Cardiac muscle cell (in vitro differentiated cells and primary cell): ENCODE results near the gene LIMCH1. TPM values are rescaled to one million over a fixed set of nuclear protein-coding genes. Genes with fewer than 3 reads are reported as not detected.
"Not testable (repeated sequence)": the region's sequence is repeated elsewhere in the genome, so short reads cannot be mapped to it uniquely, and the experiment has no call there.

Source experiments
- DNase-seq, 2 donors: peaks; one replicate each; pipeline versions ENCODE4 v3.0.0 to v3.0.0-alpha.2; 2010 to 2017; ENCODE audit warnings: low read depth in 1 of 2, low spot score in 1 of 2
- H3K27ac ChIP-seq: fragments of 200-600 bp; sonication (generic); 2 replicates; pipeline ENCODE4 v1.5.1; 2016
- H3K27me3 ChIP-seq: fragments of 200-600 bp; sonication (generic); 2 replicates; pipeline ENCODE4 v1.6.0; 2016; ENCODE audit warnings: control low read depth
- H3K36me3 ChIP-seq: fragments of 200-600 bp; sonication (generic); 2 replicates; pipeline ENCODE4 v1.5.1; 2016; ENCODE audit warnings: control low read depth
- H3K4me1 ChIP-seq: fragments of 200-600 bp; sonication (generic); 2 replicates; pipeline ENCODE4 v1.8.1; 2017; ENCODE audit warnings: low read depth, mild to moderate bottlenecking, mixed run types
- H3K4me3 ChIP-seq: fragments of 200-600 bp; sonication (generic); 2 replicates; pipeline ENCODE4 v1.5.1; 2016; ENCODE audit warnings: mild to moderate bottlenecking
- H3K9me3 ChIP-seq: fragments of 200-600 bp; sonication (generic); 2 replicates; pipeline ENCODE4 v1.5.1; 2017; ENCODE audit warnings: low read depth, mild to moderate bottlenecking, control low read depth
- polyA plus RNA-seq: library from polyadenylated mRNA; unstranded; fragments of >200 nt; fragmentation: Nextera tagmentation; extraction: Ambion mirVana; gene quantifications from 2 replicates; pipeline ENCODE4 v1.2.1, GENCODE V29; 2016
- total RNA-seq: library from RNA; depleted of rRNA; stranded (reverse); fragments of >200 nt; gene quantifications from 2 replicates; pipeline ENCODE4 v1.2.3, GENCODE V29; 2016
- TF ChIP-seq, protein P1 (sequence below): IDR thresholded peaks from 2 replicates; pipeline ENCODE4 v1.5.1; 2012; ENCODE audit warnings: low read depth, mild to moderate bottlenecking, low read length

The LIMCH1 gene
- total and polyA plus RNA-seq, 2 experiments from 2014 or later: 2.8 to 4.5 TPM

GRCh38 chr4:41709844-41710481, 172.0 kb downstream of the LIMCH1 start:
- no peaks in the 10 kb centered on the region for H3K9me3 ChIP-seq
- TF ChIP-seq, protein P1, sequence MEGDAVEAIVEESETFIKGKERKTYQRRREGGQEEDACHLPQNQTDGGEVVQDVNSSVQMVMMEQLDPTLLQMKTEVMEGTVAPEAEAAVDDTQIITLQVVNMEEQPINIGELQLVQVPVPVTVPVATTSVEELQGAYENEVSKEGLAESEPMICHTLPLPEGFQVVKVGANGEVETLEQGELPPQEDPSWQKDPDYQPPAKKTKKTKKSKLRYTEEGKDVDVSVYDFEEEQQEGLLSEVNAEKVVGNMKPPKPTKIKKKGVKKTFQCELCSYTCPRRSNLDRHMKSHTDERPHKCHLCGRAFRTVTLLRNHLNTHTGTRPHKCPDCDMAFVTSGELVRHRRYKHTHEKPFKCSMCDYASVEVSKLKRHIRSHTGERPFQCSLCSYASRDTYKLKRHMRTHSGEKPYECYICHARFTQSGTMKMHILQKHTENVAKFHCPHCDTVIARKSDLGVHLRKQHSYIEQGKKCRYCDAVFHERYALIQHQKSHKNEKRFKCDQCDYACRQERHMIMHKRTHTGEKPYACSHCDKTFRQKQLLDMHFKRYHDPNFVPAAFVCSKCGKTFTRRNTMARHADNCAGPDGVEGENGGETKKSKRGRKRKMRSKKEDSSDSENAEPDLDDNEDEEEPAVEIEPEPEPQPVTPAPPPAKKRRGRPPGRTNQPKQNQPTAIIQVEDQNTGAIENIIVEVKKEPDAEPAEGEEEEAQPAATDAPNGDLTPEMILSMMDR: no peak
- no peak overlapping the region for H3K4me3 ChIP-seq
- peak in 1 of 2 donors; percentile 9 for DNase-seq
- no peak overlapping the region for H3K27ac ChIP-seq
- H3K4me1 ChIP-seq: no peaks in the 10 kb centered on the region
- peaks cover 51% of the 10 kb centered on the region for H3K27me3 ChIP-seq
- no peaks in the 10 kb centered on the region for H3K36me3 ChIP-seq

DNA sequence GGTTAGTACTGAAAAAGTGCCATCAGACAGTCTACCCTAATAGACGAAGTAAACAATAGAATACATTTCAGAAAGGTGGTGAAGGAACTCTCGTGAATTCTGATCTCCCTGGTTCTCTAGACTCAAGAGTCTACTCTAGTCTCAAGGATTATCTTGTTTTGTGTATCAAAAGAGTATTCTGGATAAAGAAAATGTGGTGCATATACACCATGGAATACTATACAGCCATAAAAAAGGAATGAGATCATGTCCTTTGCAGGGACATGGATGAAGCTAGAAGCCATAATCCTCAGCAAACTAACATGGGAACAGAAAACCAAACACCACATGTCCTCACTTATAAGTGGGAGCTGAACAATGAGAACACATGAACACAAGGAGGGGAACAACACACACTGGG, 173.7 kb downstream of the LIMCH1 start:
- H3K4me3 ChIP-seq, H3K36me3 ChIP-seq, H3K9me3 ChIP-seq, H3K27ac ChIP-seq, H3K4me1 ChIP-seq, DNase-seq: not testable (repeated sequence)
- peaks cover 51% of the 10 kb centered on the region for H3K27me3 ChIP-seq

- H3K9me3 ChIP-seq: no peaks in the 10 kb centered on the region
- no peak overlapping the region for H3K4me3 ChIP-seq
- peaks cover 51% of the 10 kb centered on the region for H3K27me3 ChIP-seq
- no peak overlapping the region for H3K27ac ChIP-seq
- TF ChIP-seq, protein P1: no peak
- no peaks in the 10 kb centered on the region for H3K36me3 ChIP-seq
- no peaks in the 10 kb centered on the region for H3K4me1 ChIP-seq
- no peak for DNase-seq
These were observed 174.5 kb downstream of the LIMCH1 start for GRCh38 chr4:41712425-41712824.

DNA sequence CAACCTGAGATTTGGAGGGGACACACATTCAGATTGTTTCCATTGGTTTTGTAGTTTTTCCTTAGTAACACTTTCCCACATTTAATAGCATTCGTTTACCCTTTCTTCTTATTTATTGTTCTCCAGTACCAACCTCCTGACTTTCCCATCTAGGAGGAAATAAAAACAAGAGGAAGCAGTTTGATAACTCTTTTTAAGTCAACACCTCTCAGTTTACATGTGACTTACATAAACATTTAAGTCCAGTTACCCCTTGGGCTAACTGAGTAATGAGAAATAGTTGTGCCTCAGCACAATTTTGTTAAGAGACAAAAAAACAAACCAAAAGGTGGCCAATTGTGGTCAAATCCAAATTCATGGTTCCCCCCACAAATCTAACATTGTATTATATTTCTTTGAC, 175.8 kb downstream of the LIMCH1 start:
- no peak overlapping the region for H3K27ac ChIP-seq
- no peaks in the 10 kb centered on the region for H3K4me1 ChIP-seq
- peaks cover 51% of the 10 kb centered on the region for H3K27me3 ChIP-seq
- H3K4me3 ChIP-seq: no peak overlapping the region
- no peaks in the 10 kb centered on the region for H3K36me3 ChIP-seq
- TF ChIP-seq, protein P1: no peak
- DNase-seq: no peak
- H3K9me3 ChIP-seq: no peaks in the 10 kb centered on the region

GRCh38 chr4:41714364-41715000, 176.5 kb downstream of the LIMCH1 start:
- Histone ChIP-seq H3K36me3 (no peaks in the 10 kb centered on the region), H3K27ac (no peak overlapping the region), H3K9me3 (no peaks in the 10 kb centered on the region), H3K4me3 (no peak overlapping the region), H3K27me3 (peaks cover 52% of the 10 kb centered on the region), H3K4me1 (no peaks in the 10 kb centered on the region)
- no peak for DNase-seq
- TF ChIP-seq, protein P1: no peak

DNA sequence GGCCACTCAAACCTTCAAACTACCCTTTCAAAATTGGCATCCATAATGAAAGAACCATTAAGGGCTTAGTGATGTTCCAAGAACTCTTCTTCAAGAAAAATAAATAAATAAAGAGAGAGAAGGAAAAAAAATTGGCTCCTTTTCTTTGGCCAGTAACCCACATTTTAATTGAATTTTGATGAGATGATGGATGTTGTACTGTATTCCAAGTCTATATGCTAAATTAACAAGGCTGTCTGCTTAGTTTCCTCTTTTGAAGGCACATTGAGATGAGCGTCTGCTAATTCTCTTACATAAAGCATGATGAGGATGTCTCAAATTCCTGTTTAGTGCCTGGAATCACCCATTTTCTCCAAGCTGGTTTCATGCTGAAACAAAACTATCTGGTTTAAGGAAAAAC, 177.2 kb downstream of the LIMCH1 start:
- TF ChIP-seq, protein P1: no peak
- Histone ChIP-seq H3K9me3 (no peaks in the 10 kb centered on the region), H3K36me3 (no peaks in the 10 kb centered on the region), H3K4me1 (no peaks in the 10 kb centered on the region), H3K27me3 (peaks cover 59% of the 10 kb centered on the region), H3K27ac (no peak overlapping the region), H3K4me3 (no peak overlapping the region)
- DNase-seq: no peak
